Dedifferentiated amniotic fluid mesenchymal stem cell (primary cell): ENCODE measurements around the gene DIO2.
A peak's percentile ranks its signal among the peaks of the same experiment; 100 is the strongest.

ENCODE experiments used
- DNase-seq: peaks from one replicate; pipeline ENCODE4 v3.0.0-alpha.2; 2016; ENCODE audit errors: extremely low spot score

The DIO2 gene

GRCh38 chr14:80211153-80212022 lies at the start of gene DIO2:
Gene DIO2, minus strand, starts transcription at chr14:80211504. Its CDS starts 32 bp downstream, at chr14:80211472.
- DNase-seq = peak; percentile 29

GRCh38 chr14:80260645-80261044 lies 49.3 kb upstream of the DIO2 start:
- DNase-seq = no peak

GRCh38 chr14:80239631-80240030 lies 28.3 kb upstream of the DIO2 start:
- peak; percentile 19 for DNase-seq

GRCh38 chr14:80237143-80237542 lies 25.8 kb upstream of the DIO2 start:
- DNase-seq = no peak

GRCh38 chr14:80233470-80234089 lies 22.3 kb upstream of the DIO2 start:
- no peak for DNase-seq

- no peak for DNase-seq
Observed at GRCh38 chr14:80231702-80232101, 20.4 kb upstream of the DIO2 start.

GRCh38 chr14:80223696-80224465 lies 12.6 kb upstream of the DIO2 start:
- peak; percentile 12 for DNase-seq

- DNase-seq = no peak
Observed at GRCh38 chr14:80216818-80217217, 5.5 kb upstream of the DIO2 start.

- DNase-seq = no peak
Observed at GRCh38 chr14:80215756-80216581, 4.7 kb upstream of the DIO2 start.

- no peak for DNase-seq
Observed at GRCh38 chr14:80215081-80215480, 3.8 kb upstream of the DIO2 start.

- peak; percentile 25 for DNase-seq
Observed at GRCh38 chr14:80213602-80214001, 2.3 kb upstream of the DIO2 start.

GRCh38 chr14:80212023-80212397 lies 706 bp upstream of the DIO2 start:
- peak; percentile 52 for DNase-seq

- DNase-seq = no peak
Observed at GRCh38 chr14:80208461-80208860, 2.8 kb downstream of the DIO2 start.

GRCh38 chr14:80206351-80207080 lies 4.8 kb downstream of the DIO2 start:
- no peak for DNase-seq

GRCh38 chr14:80202888-80203562 lies 8.3 kb downstream of the DIO2 start:
- DNase-seq = no peak

GRCh38 chr14:80200093-80200492 lies 11.2 kb downstream of the DIO2 start:
- DNase-seq = no peak

- DNase-seq = no peak
Observed at GRCh38 chr14:80188571-80188970, 22.7 kb downstream of the DIO2 start.

GRCh38 chr14:80186301-80186800 lies 25.0 kb downstream of the DIO2 start:
- no peak for DNase-seq

- no peak for DNase-seq
Observed at GRCh38 chr14:80176893-80177292, 34.4 kb downstream of the DIO2 start.

- no peak for DNase-seq
Observed at GRCh38 chr14:80172375-80173051, 38.8 kb downstream of the DIO2 start.
